ENCODE results near the gene RADIL. TPM values are rescaled to one million over a fixed set of nuclear protein-coding genes. Genes with fewer than 3 reads are reported as not detected.

Gene RADIL
- total and polyA plus RNA-seq, 2 of the 13 experiments (the other 11 are each of a cell fraction or from before 2014, with no cell fraction given) = 0.05 to 0.09 TPM

- TF ChIP-seq ZMYM3 (CRISPR knock-in tag; IDR thresholded peaks at IDR 0.05) (no peak), SMC3 (IDR thresholded peaks at IDR 0.05; ENCODE audit: low read length) (no peak), ZBTB7A (CRISPR knock-in tag; IDR thresholded peaks at IDR 0.05) (no peak), KLF12 (CRISPR knock-in tag; IDR thresholded peaks at IDR 0.05; ENCODE audit: borderline replicate concordance) (no peak), ZBTB44 (CRISPR knock-in tag; IDR thresholded peaks at IDR 0.05) (no peak), ZNF615 (CRISPR knock-in tag; IDR thresholded peaks at IDR 0.05; ENCODE audit: borderline replicate concordance) (no peak), THRA (CRISPR knock-in tag; IDR thresholded peaks at IDR 0.05; ENCODE audit: borderline replicate concordance) (no peak)
- TF ChIP-seq, protein P1, sequence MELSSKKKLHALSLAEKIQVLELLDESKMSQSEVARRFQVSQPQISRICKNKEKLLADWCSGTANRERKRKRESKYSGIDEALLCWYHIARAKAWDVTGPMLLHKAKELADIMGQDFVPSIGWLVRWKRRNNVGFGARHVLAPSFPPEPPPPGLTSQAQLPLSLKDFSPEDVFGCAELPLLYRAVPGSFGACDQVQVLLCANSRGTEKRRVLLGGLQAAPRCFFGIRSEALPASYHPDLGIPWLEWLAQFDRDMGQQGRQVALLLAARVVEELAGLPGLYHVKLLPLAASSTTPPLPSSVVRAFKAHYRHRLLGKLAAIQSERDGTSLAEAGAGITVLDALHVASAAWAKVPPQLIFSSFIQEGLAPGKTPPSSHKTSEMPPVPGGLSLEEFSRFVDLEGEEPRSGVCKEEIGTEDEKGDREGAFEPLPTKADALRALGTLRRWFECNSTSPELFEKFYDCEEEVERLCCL (CRISPR knock-in tag; IDR thresholded peaks at IDR 0.05; ENCODE audit: borderline replicate concordance) = no peak
These were observed 50.8 kb downstream of the RADIL start (continued) for GRCh38 chr7:4832711-4833110.
